Heart left ventricle (tissue), 13 donors: ENCODE measurements around the gene RAF1.

Experiments used
- POLR2A ChIP-seq, 2 donors: fragments of 450-650 bp; IDR thresholded peaks; one replicate each; pipeline ENCODE4 v1.6.1; 2017; ENCODE audit warnings: antibody characterized with exemption in 2 of 2, mild to moderate bottlenecking in 2 of 2, moderate library complexity in 2 of 2
- TF ChIP-seq, protein P1 (sequence below), 12 donors: fragments of 200-600 bp; sonication (generic) in 4 of 12; IDR thresholded peaks; one replicate each; pipeline versions ENCODE4 v1.5.0 to v1.8.0; 2018 to 2022; ENCODE audit warnings: antibody characterized with exemption in 12 of 12, mild to moderate bottlenecking in 5 of 12
- donor health status: ischemic (EF 13 %, LVEDD 7.1; RV severe dilation, severe dysfunction).
- donor health status: DM: no; HTN: yes; CAD: no.
- donor health status: DM: no; HTN: no; CAD: no.
- donor health status: ischemic (EF 25% LVEDD 6.9; RV normal size, moderate dysfunction).
- donor health status: ischemic (EF 25% LVEDD 5.7; RV mildly dilated, moderate dysfunction).
- donor health status: ischemic (EF 35%, LVEDD 5.7; RV mildly dilated, moderate dysfunction).
- donor health status: nonischemic (EF 11% LVEDD 7.7; RV severe dilation, severe dysfunction).
- donor health status: DM: yes; HTN: yes; CAD: no.
- donor health status: PGD.
- donor health status: ischemic (EF 29% LVEDD 5.4; RV normal size, mild dysfunction).
- donor health status: nonischemic (EF 23%, LVEDD 6.1; RV moderate dilation, normal function).

DNA sequence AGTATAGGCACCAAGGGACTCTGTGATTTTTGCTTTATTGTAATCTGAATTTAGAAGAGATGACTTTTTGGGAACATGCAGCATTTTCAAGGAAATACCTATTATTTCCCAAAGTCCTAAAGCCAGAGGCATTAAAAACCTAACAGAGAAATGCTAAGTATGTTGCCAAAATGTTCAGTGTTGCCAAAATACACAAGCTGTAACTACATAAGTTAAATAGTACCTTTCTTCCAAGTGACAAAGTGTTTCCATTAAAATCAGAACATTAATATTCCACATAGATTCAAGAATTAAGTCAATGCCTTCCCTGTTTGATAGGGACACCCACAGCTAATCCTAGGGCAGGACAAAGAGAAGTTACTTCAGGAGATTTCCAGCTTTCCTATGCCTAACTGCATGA is 65.0 kb downstream of the RAF1 start:
- no peak for TF ChIP-seq POLR2A (IDR thresholded peaks at IDR 0.05)
- TF ChIP-seq, protein P1, sequence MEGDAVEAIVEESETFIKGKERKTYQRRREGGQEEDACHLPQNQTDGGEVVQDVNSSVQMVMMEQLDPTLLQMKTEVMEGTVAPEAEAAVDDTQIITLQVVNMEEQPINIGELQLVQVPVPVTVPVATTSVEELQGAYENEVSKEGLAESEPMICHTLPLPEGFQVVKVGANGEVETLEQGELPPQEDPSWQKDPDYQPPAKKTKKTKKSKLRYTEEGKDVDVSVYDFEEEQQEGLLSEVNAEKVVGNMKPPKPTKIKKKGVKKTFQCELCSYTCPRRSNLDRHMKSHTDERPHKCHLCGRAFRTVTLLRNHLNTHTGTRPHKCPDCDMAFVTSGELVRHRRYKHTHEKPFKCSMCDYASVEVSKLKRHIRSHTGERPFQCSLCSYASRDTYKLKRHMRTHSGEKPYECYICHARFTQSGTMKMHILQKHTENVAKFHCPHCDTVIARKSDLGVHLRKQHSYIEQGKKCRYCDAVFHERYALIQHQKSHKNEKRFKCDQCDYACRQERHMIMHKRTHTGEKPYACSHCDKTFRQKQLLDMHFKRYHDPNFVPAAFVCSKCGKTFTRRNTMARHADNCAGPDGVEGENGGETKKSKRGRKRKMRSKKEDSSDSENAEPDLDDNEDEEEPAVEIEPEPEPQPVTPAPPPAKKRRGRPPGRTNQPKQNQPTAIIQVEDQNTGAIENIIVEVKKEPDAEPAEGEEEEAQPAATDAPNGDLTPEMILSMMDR (IDR thresholded peaks at IDR 0.05), result no peak
